Muscle of arm (tissue), 12 donors: ENCODE results near the gene RALGDS. TPM values are rescaled to one million over a fixed set of nuclear protein-coding genes. Genes with fewer than 3 reads are reported as not detected.
A peak's percentile ranks its signal among the peaks of the same experiment; 100 is the strongest.

Experiments used
- DNase-seq: peaks from one replicate; pipeline ENCODE4 v3.0.0-alpha.2; 2013
- polyA plus RNA-seq, 12 donors: library from polyadenylated mRNA; unstranded; fragments of 120-200 nt; gene quantifications; one replicate each; pipeline ENCODE4 v1.2.1, GENCODE V29; 2013; ENCODE audit not compliant: insufficient read length in 12 of 12

The RALGDS gene
- polyA plus RNA-seq, 12 donors: 41.7 to 77.0 (median 51.7) TPM; not detected in 1

DNA sequence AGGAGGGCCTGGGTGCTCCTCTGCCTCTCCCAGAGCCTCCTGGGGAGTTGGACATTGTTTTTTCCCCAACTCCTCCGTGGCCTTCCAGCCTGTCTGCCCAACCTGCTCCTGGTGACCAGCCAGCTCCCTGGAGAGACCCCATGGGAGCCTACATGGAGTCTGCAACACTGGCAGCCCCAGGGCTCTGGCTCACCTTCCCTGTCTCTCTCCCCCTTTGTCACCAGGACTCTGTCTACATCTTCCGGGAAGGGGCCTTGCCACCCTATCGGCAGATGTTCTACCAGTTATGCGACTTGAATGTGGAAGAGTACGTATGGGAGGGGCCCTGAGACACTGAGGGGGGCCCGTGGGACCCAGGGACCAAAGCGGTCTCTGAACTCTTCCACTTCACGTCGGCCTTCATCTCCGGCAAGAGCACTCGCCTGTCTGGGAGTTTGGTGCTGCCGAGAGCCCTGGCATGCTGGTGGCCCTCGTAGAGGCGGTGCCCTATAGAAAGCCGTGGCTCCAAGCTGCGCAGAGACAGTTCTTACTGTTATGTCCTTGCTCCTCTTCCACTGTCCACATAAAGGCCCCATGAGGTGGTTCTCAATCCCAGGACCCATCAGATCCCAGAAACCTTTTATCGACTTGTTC lies 65.1 kb downstream of the RALGDS start:
- no peak for DNase-seq

GRCh38 chr9:133054966-133055365 lies 66.1 kb downstream of the RALGDS start:
- peak; percentile 50 for DNase-seq

DNA sequence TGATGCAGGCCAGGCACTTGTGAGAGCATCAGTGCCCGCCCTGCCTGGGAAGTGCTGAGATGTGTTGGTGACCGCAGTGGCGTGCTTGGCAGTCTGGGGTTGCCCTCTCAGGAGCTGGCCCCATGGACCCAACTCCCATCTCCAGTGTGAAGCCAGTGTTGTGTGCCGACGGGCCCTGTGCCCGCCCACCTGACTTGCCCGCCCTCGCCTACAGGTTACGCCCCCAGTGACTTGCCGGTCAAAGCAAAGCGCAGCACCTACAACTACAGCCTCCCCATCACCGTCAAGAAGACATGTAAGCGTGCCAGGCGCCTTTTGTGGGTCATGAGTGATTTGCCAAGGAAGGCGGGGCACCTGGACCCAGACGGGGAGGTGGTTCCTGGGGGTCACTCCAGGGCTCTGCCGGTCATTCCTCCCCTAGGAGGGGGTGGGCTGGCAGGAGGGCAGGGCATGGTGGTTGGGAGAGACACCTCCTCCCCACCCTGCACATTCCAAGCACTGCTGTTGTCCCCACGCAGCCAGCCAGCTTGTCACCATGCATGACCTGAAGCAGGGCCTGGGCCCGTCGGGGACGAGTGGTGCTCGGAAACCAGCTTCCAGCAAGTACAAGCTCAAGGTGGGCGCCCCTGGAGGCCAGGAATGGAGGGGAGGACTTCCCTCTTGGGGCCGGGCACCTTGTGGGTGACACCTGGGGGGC lies 66.7 kb downstream of the RALGDS start:
- no peak for DNase-seq

- DNase-seq: no peak
Measured at GRCh38 chr9:133051966-133052539, 69.0 kb downstream of the RALGDS start.

DNA sequence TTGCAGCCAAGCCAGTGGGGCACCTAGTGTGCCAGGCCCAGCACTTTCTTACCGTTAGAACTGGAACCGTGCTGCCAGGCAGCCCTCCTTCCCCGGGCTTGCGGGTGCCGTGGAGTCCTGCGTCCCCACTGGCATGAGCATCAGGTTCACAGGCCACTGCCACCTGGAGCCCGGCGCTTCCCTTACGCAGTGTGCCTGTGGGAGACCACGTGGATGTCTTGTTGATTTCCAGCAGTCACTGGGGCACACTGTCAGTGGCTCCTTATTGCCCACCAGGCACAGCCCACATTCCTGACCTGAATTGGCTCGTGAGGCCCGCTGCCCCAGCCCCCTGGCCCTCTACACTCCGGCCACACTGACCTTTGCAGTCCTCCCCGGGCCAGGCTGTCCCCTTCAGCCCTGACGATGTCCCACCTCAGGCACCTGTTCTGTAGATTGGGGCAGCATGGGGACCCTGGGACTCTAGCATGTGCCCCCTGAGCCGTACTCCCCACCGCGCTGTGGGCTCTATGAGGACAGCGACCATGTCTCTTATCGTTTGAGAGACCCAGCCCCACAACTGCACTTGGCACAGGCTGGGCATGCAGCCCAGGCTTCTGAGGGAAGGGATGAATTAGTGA lies 69.6 kb downstream of the RALGDS start:
- no peak for DNase-seq

GRCh38 chr9:133050781-133051180 lies 70.3 kb downstream of the RALGDS start:
- no peak for DNase-seq

- peak; percentile 33 for DNase-seq
Measured at GRCh38 chr9:133050142-133050541, 70.9 kb downstream of the RALGDS start.

- no peak for DNase-seq
Measured at GRCh38 chr9:133049043-133049442, 72.0 kb downstream of the RALGDS start.

DNA sequence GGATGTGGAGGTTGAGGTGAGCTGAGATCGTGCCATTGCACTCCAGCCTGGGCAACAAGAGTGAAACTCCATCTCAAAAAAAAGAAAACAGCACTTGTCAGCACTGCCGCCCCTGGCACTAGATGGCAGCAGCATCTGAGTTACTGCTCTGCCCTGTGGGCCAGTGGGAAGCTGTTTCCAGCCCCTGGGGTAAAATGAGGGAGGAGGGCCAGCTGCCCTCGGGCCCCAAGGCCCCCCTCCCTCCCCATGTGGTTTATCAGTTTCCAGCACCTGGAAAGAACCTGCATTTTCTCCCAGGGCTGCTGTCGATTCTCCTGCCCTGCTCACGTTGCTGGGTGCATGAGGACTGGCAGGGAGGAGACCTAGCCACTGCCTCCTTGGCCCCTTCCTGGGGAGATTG lies 72.4 kb downstream of the RALGDS start:
- DNase-seq: no peak

Other genes with a start within 250 kb of the RALGDS start
- 1 to 10 TPM in 2 of 12 donors, under 1 TPM in 8, not detected in 2; 0.22 to 1.6 (median 0.45) TPM for gene AK8, start 243.0 kb downstream of the RALGDS start, polyA plus RNA-seq
- gene SPACA9, start 242.3 kb downstream of the RALGDS start, polyA plus RNA-seq: 1 to 10 TPM in 11 of 12 donors, not detected in 1; 1.6 to 6.5 (median 3.1) TPM
- 10 to 100 TPM in 11 of 12 donors, not detected in 1; 26.5 to 53.0 (median 32.6) TPM for gene TSC1, start 176.6 kb downstream of the RALGDS start, polyA plus RNA-seq
- under 1 TPM in 10 of 12 donors, not detected in 2; 0.36 to 0.90 (median 0.50) TPM for gene GFI1B, start 142.5 kb downstream of the RALGDS start, polyA plus RNA-seq
- 10 to 100 TPM in 11 of 12 donors, not detected in 1; 40.1 to 63.0 (median 46.0) TPM for gene GTF3C5, start 90.2 kb downstream of the RALGDS start, polyA plus RNA-seq
- 10 to 100 TPM in 1 of 12 donors, 1 to 10 TPM in 9, under 1 TPM in 1, not detected in 1; 0.97 to 20.3 (median 1.7) TPM for gene CEL, start 59.3 kb downstream of the RALGDS start, polyA plus RNA-seq
- 1 to 10 TPM in 10 of 12 donors, not detected in 2; 2.9 to 6.2 (median 3.5) TPM for gene GBGT1, start 42.7 kb upstream of the RALGDS start, polyA plus RNA-seq
- under 1 TPM in 1 of 12 donors, not detected in 11; 0.17 TPM for gene OBP2B, start 88.0 kb upstream of the RALGDS start, polyA plus RNA-seq
- 10 to 100 TPM in 1 of 12 donors, 1 to 10 TPM in 8, under 1 TPM in 2, not detected in 1; 0.57 to 28.3 (median 2.6) TPM for gene ABO, start 154.0 kb upstream of the RALGDS start, polyA plus RNA-seq
- 10 to 100 TPM in 11 of 12 donors, not detected in 1; 14.3 to 32.6 (median 18.6) TPM for gene SURF6, start 214.9 kb upstream of the RALGDS start, polyA plus RNA-seq
- 10 to 100 TPM in 11 of 12 donors, not detected in 1; 18.8 to 27.5 (median 21.7) TPM for gene MED22, start 226.9 kb upstream of the RALGDS start, polyA plus RNA-seq
- 1,000 to 10,000 TPM in 11 of 12 donors, not detected in 1; 2,000 to 2,688 (median 2,248) TPM for gene RPL7A, start 227.0 kb upstream of the RALGDS start, polyA plus RNA-seq
- 10 to 100 TPM in 11 of 12 donors, not detected in 1; 17.6 to 37.0 (median 29.9) TPM for gene SURF1, start 235.2 kb upstream of the RALGDS start, polyA plus RNA-seq
- 10 to 100 TPM in 7 of 12 donors, 1 to 10 TPM in 3, not detected in 2; 7.6 to 18.1 (median 11.1) TPM for gene SURF2, start 235.3 kb upstream of the RALGDS start, polyA plus RNA-seq